GM13977 (cell line): ENCODE measurements around the gene DLX1.

Experiments used
- DNase-seq: peaks from one replicate; pipeline ENCODE4 v3.0.0; 2012; ENCODE audit warnings: low spot score
- CTCF ChIP-seq: IDR thresholded peaks from 2 replicates; pipeline ENCODE4 v1.5.1; 2012; ENCODE audit warnings: mild to moderate bottlenecking, control low read depth; ENCODE audit not compliant: insufficient read depth; ENCODE audit errors: extremely low read depth, missing control alignments
- in situ Hi-C: fragments of 300-500 bp; cut with MboI; formaldehyde crosslinking; loops from one replicate; pipeline ENCODE4 v1.12.0; 2022; ENCODE audit warnings: low sequenced_read_pairs, low pct_unique_long_range_greater_than_20kb, mixed read lengths, inconsistent platforms; ENCODE audit not compliant: unreplicated experiment

The DLX1 gene

GRCh38 chr2:172086241-172087206 is 1.2 kb downstream of the DLX1 start:
- in situ Hi-C loops: loop anchor here (10.0 to 25.0 kb wide), 3 partner anchors 274 to 1372 kb away; partner anchors contain the start of genes GAD1 and SP5
- peak; percentile 16 for TF ChIP-seq CTCF
- peak; percentile 75 for DNase-seq

- no peak for DNase-seq
- in situ Hi-C loops: loop anchor here (10.0 to 25.0 kb wide), 3 partner anchors 275 to 1372 kb away; partner anchors contain the start of genes GAD1 and SP5
Measured at GRCh38 chr2:172087207-172087779, 2.0 kb downstream of the DLX1 start.

GRCh38 chr2:172087780-172088244 is 2.5 kb downstream of the DLX1 start:
- in situ Hi-C loops: loop anchor here (10.0 to 25.0 kb wide), 3 partner anchors 276 to 1373 kb away; partner anchors contain the start of genes GAD1 and SP5
- DNase-seq: peak; percentile 28
- no peak for TF ChIP-seq CTCF

More at GRCh38 chr2:172087207-172087779, 2.0 kb downstream of the DLX1 start:
- no peak for TF ChIP-seq CTCF

GRCh38 chr2:172088245-172089004 is 3.1 kb downstream of the DLX1 start:
- TF ChIP-seq CTCF: no peak
- peak; percentile 38 for DNase-seq
- in situ Hi-C loops: loop anchor here (10.0 to 25.0 kb wide), 3 partner anchors 276 to 1374 kb away; partner anchors contain the start of genes GAD1 and SP5

- in situ Hi-C loops: loop anchor here (10.0 to 25.0 kb wide), 3 partner anchors 277 to 1374 kb away; partner anchors contain the start of genes GAD1 and SP5
- no peak for DNase-seq
- TF ChIP-seq CTCF: no peak
Measured at GRCh38 chr2:172089005-172089504, 3.7 kb downstream of the DLX1 start.
